ENCODE measurements around the gene PRKN.

DNA sequence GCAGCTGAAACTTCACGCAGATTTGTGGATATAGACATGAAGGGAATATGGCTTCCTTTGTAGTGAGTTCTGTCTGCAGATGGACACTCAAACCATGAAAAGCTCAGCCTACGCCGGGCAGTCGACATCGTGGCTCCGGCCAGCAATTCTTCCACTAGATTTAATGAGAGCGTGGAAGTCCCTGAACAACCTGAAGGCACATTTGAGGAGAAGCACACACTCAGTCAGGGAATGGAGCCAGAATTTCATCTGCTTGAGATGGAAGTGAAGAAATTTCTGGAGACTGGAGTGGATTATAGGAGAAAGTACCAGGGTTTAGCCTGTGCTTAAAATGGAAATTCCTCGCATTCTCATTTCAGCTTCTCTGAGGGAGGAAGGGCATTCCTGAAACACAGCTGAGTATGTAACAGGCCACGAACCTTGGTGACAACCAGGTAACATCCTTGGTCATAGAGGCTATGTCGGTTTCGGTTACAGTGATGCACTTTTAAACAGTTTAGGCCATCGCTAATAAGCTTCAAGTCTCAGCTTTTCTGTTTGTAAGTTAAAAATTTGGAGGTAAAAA, 1373.2 kb downstream of the PRKN start:
- TF ChIP-seq, protein P1, sequence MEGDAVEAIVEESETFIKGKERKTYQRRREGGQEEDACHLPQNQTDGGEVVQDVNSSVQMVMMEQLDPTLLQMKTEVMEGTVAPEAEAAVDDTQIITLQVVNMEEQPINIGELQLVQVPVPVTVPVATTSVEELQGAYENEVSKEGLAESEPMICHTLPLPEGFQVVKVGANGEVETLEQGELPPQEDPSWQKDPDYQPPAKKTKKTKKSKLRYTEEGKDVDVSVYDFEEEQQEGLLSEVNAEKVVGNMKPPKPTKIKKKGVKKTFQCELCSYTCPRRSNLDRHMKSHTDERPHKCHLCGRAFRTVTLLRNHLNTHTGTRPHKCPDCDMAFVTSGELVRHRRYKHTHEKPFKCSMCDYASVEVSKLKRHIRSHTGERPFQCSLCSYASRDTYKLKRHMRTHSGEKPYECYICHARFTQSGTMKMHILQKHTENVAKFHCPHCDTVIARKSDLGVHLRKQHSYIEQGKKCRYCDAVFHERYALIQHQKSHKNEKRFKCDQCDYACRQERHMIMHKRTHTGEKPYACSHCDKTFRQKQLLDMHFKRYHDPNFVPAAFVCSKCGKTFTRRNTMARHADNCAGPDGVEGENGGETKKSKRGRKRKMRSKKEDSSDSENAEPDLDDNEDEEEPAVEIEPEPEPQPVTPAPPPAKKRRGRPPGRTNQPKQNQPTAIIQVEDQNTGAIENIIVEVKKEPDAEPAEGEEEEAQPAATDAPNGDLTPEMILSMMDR (IDR thresholded peaks at IDR 0.05) = no peak
- TF ChIP-seq EZH2phosphoT487 (IDR thresholded peaks at IDR 0.05) = no peak

Data from neural progenitor cell (in vitro differentiated cells).